Inflammatory macrophage treated with lipopolysaccharide for 1 hour (primary cell): Measurements from ENCODE around the gene SYNJ2.
"Not testable (repeated sequence)": the region's sequence is repeated elsewhere in the genome, so short reads cannot be mapped to it uniquely, and the experiment has no call there.

Source experiments
- DNase-seq, 2 donors: peaks; one replicate each; pipeline ENCODE4 v3.0.0-alpha.2; 2020 to 2022

SYNJ2 gene, protein sequence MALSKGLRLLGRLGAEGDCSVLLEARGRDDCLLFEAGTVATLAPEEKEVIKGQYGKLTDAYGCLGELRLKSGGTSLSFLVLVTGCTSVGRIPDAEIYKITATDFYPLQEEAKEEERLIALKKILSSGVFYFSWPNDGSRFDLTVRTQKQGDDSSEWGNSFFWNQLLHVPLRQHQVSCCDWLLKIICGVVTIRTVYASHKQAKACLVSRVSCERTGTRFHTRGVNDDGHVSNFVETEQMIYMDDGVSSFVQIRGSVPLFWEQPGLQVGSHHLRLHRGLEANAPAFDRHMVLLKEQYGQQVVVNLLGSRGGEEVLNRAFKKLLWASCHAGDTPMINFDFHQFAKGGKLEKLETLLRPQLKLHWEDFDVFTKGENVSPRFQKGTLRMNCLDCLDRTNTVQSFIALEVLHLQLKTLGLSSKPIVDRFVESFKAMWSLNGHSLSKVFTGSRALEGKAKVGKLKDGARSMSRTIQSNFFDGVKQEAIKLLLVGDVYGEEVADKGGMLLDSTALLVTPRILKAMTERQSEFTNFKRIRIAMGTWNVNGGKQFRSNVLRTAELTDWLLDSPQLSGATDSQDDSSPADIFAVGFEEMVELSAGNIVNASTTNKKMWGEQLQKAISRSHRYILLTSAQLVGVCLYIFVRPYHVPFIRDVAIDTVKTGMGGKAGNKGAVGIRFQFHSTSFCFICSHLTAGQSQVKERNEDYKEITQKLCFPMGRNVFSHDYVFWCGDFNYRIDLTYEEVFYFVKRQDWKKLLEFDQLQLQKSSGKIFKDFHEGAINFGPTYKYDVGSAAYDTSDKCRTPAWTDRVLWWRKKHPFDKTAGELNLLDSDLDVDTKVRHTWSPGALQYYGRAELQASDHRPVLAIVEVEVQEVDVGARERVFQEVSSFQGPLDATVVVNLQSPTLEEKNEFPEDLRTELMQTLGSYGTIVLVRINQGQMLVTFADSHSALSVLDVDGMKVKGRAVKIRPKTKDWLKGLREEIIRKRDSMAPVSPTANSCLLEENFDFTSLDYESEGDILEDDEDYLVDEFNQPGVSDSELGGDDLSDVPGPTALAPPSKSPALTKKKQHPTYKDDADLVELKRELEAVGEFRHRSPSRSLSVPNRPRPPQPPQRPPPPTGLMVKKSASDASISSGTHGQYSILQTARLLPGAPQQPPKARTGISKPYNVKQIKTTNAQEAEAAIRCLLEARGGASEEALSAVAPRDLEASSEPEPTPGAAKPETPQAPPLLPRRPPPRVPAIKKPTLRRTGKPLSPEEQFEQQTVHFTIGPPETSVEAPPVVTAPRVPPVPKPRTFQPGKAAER (N-terminal part only)

DNA sequence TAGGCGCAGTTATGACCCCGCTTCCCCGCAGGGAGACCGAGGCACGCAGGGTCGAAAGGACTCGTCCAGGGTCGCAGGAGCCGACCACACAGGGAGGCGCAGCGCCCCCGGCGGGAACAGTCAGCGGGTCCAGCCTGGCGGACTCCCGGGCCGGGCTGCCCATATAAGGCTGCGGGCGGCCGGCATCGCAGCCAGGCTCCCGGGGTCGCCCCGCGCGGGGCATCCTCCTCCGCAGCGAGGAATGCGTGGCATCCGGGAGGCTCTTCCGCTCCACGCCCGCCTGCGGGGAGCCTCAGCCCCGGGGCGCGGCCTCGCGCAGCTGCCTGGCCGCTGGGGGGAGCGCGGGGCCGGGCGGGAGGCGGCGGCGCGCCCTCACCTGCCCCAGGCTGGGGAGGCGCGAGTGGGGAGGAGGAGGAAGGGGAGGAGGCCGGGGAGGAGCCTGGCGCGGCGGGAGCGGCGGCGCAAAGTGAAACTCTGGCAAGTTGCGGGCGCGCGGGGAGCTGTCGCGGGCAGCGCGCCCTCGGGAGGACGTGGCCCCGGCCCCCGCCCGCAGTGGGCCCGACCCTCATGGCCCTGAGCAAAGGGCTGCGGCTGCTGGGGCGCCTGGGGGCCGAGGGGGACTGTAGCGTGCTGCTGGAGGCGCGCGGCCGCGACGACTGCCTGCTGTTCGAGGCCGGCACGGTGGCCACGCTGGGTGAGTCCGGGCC is at the start of gene SYNJ2:
Gene SYNJ2, plus strand, starts transcription at position 469 of the 707 bp plus-strand sequence. Its CDS starts 99 bp downstream, at position 568.
- peak; percentile 41 to 53 for DNase-seq

DNA sequence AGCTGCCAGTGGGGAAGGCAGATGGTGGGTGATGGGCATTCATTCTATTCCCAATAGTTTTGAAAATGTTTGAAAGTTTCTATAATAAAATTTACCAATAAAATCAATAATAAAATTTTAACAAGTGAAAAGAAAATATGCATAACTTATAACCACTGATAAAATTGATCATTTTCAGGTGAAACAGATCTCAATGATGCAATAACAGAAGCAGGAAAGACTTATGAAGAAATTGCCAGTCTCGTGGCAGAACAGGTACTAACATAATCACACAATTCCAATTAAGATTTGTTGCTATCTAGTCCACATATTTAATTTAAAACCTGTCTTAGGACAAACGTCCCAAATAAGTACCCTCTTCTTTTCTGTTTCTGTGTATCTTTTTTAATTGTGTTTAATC is 45.9 kb upstream of the SYNJ2 start:
- no peak for DNase-seq

DNA sequence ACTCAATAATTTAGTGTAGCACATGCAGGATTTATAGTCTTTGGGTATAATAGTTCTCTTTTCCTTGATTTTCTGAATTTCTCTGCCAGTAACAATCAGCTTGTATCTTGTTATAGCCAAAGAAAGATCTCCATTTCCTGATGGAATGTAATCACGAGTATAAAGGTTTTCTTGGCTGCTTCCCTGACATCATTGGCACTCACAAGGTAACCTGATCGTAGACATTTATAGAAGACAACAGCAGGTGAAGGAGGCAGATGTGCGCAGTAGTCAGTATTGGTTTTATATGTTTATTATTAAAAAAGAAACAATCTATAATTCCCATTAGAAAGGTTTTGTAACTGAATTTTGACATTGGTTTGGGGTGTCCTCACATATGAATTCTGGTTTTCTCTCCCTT is 44.3 kb upstream of the SYNJ2 start:
- DNase-seq, result no peak

DNA sequence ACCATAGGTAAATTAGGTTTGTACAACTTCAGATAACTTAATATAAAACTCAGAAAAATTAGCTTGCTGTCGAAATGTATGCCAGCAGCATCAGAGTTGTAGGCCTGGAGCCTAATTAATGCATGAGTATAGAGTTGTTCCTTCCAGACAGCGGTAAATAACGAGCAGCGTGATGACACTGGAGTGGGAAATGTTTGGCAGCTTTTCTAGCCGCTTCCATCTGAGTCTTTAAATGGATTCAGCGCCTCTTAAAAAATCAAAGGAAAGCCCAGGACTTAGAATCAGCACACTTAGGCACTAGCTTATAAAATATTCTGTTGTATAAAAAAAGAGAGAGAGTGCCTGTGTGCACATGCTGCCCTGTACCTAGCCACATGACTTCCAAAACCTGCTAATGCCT is 43.7 kb upstream of the SYNJ2 start:
- DNase-seq, result no peak

DNA sequence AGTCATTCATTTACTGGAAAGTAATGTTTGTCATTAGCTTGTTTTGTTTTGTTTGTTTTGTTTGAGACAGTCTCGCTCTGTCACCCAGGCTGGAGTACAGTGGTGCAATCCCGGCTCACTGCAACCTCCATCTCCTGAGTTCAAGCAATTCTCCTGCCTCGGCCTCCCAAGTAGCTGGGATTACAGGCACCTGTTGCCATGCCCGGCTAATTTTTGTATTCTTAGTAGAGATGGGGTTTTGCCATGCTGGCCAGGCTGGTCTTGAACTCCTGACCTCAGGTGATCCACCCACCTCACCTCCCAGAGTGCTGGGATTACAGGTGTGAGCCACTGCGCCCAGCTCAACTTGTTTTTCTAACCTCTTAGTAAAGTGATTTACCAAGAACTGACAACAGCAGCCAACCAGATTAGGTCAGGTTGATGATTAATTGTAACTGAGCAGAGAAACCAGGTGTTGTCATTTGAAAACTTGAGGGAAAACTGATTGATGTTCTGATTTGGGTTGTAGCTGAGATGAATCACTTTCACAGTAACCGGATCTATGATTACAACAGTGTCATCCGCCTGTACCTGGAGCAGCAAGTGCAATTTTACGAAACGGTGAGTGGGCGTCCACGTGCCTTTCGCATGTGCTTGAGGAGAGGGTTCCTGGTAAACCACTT is 41.2 kb upstream of the SYNJ2 start:
- DNase-seq, result not testable (repeated sequence)

DNA sequence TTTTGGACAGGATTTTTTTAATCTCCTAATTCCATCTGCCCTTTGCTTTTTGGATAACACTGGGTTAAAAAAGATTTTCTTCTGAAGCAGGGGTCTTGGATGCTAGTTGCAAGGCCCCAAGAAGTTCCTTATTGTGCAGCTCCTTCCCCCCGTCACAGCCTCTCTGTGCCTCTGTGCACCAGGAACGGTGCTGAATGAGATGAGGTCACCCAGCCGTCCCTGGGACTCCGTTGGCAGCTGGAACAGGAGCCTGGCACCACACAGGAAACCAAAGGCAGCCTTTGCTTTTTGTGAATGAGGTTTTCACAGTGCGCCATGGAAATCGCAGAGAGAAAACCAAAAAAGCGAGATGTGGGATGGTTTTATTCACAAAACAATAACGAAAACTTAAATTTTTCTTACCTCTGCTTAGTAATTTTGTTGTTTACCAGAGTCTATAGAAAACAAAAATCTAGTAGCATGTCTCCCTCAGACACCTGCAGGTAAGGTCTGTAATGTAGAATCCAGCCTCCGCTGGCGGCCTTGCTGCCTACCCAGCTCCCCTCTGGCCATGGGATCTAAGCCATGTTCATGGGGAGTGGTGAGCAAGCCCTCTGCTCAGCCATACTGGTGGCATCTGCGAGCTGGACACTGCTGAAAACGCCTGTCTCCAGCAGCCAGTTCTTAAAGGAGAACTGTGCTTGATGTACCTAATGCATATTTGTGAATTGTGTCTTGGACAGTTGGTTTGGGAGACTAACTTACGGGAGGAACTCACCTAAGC is 40.4 kb upstream of the SYNJ2 start:
- no peak for DNase-seq

DNA sequence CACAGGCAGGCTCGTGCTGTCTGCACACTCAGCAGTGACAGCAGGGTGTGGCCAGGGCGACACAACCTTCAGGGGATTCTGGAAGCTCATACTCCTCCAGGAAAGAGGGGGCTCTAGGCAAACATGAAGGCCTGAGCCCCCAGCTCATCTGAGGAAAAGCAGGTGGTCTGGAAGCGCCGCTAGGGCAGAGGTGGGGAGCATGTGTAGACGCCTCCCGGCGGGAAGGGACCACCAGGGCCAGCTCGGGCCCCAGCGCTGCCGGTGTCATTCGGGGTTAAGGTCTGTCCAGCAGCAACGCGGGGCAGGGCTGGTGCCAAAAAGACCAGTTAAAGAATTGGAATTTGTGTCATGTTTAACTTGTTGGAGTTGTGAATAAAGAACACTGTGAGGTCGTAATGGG is 39.3 kb upstream of the SYNJ2 start:
- no peak for DNase-seq

DNA sequence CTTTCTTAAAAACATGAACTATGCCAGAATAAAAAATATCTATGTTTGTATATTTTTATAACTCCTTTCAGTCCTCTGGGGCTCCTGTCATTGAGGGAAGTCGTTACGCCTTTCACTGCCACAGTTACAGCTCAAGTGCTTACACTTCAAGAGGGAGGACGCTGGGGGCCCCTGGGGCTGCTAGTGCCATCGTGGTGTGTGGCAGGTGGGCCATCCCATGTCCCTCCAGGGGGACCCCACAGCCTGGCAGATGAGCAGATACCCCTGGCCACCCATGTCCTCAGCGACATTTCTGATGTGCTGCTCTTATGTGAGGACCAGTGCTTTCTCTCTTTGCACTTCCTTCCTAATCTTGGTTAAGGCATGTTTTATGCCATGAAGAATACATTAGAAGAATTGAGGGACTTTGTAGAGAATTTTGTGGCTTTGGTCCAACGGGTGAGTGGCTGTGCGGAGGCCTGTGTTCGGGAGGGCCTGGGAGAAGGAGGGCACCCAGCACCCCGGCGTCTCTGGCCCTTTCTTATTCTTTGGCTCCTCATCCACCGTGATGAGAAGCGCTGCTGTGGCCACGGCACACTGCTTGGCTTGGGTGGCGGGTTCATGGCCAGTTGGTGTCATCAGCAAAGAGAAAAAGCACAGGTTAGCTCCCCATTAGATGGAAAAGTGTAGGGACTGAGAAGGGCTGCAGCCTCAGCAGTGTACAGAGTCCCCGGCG is 38.3 kb upstream of the SYNJ2 start:
- no peak for DNase-seq

DNA sequence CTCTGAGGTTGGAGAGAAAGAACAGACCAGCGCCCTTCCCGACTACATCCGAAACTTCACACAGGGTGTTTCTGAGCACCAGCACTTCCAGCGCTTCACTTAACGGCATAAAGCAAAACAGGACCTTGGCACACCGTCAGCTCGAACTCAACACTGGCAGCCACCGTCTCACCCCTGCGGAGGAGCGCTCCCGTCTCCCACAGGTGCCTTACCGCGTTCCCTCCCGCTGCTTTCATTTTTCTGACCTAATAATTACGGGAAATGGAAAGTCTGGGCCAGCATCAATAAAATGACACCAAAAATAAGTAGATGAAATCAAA is 37.7 kb upstream of the SYNJ2 start:
- DNase-seq, result no peak

DNA sequence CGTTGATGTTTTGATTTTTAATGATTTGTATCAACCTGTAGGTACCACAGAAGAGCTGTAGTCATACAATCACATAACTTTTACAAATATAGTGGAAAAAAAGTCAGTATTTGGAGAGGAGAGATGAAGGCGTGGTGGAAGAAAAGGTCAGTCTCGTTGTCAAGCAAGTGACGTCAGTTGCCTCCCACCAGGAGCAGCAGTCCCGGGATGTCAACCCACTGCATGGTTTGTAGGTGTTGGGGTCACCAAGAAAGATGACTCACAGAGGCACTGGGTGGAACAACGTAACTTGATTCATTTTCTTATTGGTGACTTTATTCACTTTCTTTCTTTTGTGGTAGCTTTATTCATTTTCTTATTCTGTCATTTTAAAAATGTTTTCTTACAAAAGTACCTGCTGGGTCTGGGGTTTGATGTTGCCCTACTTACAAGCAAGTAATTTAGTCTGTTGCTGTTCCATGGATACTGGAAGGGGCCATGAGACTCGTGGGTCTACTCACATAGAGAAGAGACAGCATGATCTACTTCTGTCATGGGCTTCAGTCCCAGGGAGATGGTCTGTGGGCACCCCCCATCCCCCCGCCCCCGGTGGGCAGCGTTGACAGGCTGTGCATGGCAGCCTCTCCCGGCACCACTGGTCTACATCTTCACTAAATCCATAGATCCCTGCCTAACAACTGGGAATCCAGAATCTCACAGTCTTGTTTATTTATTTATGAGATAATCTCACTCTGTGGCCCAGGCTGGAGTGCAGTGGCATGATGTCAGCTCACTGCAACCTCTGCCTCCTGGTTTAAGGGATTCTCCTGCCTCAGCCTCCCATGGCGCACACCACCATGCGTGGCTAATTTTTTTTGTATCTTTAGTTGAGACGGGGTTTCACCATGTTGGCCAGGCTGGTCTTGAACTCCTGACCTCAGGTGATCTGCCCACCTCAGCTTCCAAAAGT is 36.4 kb upstream of the SYNJ2 start:
- no peak for DNase-seq

DNA sequence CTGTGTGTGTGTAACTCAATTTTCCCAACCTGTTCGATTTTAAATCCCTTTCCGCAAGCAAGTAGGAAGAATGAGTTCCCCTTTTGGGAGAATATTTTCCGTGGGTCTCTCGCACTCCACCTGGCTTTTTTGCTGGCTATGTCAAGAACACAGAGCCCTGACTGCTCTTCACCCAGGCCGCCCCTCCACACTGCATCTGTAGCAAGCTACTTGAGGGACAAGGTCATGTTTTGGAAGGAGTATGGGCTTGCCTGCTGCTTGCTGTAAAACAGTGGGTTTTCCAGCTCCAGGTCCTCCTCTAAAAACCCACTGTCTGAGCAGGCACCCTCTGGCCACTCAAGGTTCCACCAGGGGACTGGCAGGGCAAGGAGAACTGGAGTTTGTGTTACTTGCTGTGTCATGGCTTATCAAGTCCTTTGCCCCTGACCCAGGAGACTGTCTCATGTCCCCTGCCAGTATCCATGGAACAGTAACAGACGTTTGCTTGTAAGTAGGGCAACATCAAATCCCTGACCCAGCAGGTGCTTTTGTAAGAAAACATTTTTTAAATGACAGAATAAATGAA is 35.5 kb upstream of the SYNJ2 start:
- DNase-seq, result no peak

DNA sequence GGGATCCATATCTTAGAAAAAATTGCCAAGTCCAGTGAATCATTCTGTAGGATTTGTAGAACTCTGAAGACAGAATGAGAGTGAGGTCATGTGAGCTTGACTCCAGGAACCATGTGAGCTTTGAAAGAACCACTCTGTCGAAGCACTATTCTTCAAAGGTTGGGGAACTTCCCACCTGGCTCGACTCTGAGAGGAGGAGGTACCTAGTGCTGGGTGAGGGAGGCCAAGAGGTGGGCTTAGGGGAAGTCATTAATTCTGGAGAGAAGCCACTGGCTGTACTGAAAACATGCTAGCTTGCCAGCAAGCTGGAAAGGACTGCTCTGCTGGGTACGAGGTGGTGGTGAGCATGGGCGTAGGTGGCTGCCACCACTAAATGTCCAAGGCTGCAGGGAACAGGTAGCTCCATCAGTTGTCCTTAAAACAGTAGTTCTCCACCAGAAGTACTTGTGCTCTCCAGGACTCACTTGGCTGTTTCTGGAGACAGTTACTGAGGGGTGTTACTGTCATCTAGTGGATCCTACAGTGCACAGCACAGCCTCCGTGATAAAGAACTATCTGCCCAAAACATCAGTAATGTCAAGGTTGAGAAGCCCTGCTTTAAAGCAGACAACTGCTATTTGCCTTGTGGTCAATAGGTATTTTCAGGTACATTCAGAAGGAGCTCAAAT is 34.7 kb upstream of the SYNJ2 start:
- DNase-seq, result no peak

DNA sequence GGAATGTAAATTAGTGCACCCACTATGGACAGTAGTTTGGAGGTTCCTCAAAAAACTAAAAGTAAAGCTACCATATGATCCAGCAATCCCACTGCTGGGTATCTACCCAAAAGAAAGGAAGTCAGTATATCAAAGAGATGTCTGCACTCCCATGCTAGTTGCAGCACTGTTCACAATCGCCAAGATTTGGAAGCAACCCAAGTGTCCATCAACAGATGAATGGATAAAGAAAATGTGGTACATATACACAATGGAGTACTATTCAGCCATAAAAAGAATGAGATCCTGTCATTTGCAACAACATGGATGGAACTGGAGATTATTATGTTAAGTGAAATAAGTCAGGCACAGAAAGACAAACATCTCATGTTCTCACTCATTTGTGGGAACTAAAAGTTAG is 30.8 kb upstream of the SYNJ2 start:
- not testable (repeated sequence) for DNase-seq

DNA sequence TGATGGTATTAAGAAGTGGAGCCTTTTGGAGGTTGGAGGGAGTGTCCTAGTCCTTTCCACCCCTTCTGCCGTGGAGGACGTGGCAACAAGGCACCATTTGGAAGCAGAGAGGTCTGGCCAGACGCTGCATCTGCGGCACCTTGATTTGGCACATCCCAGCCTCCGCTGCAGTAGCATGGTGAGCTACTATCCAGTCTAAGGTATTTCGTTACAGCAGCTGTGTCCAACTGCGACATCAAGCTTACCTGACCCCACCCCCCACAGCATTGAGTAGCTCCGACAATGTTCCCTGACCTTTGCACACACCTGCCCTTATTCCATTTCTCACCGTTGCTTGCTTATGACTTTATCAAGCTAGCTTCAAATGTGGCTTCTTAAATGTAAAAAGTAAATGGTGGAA is 29.8 kb upstream of the SYNJ2 start:
- DNase-seq, result no peak

DNA sequence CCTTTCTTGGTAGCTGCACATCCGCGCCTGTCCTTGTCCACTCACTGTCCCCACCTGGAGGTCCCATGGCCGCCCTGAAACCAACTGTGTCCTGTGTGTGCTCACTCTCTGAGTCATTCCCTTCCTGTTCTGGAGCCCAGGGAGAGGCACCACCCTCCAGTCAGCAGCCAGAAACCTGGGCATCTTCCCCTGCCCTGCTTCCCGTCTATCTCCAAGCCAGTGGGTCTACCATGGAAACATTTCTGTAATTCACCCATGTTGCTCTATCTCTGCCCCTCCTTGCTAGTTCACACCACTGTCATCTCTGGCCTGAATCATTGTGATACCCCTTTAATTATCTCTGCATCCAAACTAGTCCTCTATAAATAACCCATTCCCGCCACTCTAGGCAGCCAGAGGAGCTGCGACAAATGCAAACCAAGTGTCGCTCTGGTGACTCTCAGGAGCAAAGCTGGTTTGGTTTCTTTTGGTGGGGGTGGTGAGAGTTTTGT is 28.8 kb upstream of the SYNJ2 start:
- no peak for DNase-seq

DNA sequence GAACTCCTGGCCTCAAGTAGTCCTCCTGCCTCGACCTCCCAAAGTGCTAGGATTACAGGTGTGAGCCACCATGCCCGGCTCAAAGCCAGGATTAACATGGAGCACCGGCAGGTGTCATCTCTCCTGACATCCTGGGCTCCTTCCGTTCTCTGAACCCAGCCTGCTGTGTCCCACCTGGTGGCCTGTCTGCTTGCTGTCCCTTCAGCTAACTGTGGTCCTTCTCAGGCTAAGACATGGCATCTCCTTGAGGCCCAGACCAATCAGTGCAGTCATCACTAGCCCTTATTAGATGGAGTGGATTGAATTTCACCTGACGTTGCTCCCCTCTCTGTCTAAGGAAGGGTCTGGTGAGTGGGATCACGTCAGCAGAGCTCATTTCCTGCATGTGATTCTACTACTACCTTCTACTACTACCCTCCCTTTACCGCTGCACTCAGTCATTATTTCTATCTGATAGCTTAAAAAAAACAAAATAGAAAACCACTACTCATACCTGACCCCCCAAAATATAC is 28.0 kb upstream of the SYNJ2 start:
- DNase-seq, result no peak

DNA sequence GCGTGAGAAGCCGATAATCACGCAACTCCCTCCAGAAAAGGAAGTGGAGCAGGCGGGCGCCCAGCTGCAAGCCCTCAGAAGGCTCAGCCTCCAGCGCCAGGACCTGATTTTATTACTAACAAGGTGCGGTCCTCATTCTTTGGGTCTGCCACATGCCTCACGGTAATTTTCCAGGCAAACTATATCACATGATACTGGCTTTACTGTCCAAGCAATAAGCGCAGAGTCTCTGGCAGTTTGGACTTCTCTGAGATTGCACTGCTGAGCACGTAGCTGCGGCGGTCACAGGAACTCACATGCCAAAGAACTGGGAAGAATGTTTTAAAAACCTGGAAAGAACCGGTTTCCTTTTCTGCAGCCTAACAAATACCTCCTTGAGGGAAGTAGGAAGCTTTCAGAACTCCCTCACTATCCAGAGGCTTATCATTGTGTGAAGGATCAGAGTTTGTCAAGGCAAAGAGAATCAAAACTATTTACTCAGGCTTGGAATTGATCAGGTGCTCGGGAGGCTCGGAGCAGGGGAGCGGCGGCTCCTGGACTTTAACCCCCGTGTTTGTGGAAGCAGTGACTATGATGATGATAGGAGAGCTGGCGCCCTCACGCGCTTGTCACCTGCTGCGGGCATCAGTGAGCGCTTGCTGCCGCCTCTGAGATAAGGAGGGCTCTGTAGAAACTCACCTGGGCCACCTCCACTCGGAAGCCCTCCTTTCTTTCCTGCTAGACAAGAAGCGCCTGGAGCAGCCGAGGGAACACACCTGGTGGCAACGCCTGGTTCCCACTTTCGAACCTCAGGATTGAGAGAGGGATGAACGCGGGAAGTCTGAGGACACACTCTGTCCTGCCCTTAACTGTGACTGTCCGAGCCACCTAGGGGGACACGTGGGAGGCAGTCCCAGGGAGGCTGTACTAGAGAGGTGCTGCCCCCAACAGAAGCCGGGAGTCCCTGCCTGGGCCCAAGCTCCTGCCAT is 27.2 kb upstream of the SYNJ2 start:
- no peak for DNase-seq
